Fibroblast of lung (primary cell): ENCODE measurements around the gene KIAA1549.

ENCODE experiments used
- CTCF ChIP-seq, 2 donors: IDR thresholded peaks in 1 of 2; conservative IDR thresholded peaks in 1 of 2; 1 replicate in 1 of 2; 2 replicates in 1 of 2; pipeline ENCODE4 v1.5.1; 2011 to 2012; ENCODE audit warnings: low read length in 2 of 2, control low read depth in 1 of 2, inconsistent platforms in 1 of 2, low read depth in 1 of 2, mild to moderate bottlenecking in 1 of 2
- EZH2 ChIP-seq: IDR thresholded peaks from 2 replicates; pipeline ENCODE4 v1.5.1; 2012; ENCODE audit warnings: low read length, control low read depth, mild to moderate bottlenecking; ENCODE audit errors: missing control alignments

- TF ChIP-seq CTCF (conservative IDR thresholded peaks at IDR 0.05 in 1 of 2, IDR thresholded peaks at IDR 0.05 in 1 of 2; ENCODE audit: low read depth in 1 of 2, low read length in 2 of 2) (no peak), EZH2 (no peak)
Measured at GRCh38 chr7:138961159-138961558, 20.0 kb downstream of the KIAA1549 start.
